NK-92 (cell line): ENCODE measurements around the gene TCEANC2.
"Not testable (repeated sequence)": the region's sequence is repeated elsewhere in the genome, so short reads cannot be mapped to it uniquely, and the experiment has no call there.

Experiments used
- DNase-seq: peaks from one replicate; lab custom pipeline; 2025; ENCODE audit not compliant: unreplicated experiment; lab: John Stamatoyannopoulos, UW

The TCEANC2 gene

DNA sequence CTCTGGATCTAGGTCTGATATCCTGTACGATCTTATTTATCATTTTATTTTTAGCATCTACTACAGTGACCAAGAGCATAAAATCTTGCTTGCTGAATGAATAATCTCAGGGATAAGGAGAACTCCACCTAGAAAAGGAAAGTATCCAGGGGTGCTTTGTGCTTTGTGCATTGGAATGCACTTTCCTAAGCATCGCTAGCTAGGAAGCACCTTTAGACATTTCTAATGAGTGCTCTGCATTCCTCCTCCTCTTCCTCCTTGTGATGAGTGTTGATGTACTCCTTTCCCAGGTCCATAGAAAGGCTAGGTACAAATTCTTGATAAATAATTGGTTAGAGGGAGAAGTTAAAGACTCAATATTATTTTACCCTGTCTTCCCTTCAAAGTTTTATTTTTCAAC is 31.4 kb downstream of the TCEANC2 start:
- DNase-seq = no peak

DNA sequence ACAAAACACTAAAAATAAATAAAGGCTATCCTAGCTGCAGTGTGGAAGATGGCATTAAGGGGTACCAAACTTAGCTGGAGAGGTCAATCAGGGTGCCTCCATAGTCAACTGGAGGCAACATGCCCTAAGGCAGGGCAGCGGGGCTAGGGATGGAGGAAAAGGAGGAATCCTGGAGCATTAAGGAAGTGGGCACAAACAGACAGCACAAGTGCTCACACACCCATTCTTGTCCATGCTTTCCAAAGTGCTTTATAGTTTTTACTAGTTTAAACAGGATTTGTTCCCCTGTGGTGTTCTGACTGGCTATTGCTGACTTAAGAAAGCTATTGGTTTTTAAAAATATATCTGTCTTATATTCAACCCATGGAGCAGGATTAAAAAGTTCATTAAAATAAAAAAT is 33.3 kb downstream of the TCEANC2 start:
- no peak for DNase-seq

- no peak for DNase-seq
These were observed 35.0 kb downstream of the TCEANC2 start for GRCh38 chr1:54088385-54088784.

DNA sequence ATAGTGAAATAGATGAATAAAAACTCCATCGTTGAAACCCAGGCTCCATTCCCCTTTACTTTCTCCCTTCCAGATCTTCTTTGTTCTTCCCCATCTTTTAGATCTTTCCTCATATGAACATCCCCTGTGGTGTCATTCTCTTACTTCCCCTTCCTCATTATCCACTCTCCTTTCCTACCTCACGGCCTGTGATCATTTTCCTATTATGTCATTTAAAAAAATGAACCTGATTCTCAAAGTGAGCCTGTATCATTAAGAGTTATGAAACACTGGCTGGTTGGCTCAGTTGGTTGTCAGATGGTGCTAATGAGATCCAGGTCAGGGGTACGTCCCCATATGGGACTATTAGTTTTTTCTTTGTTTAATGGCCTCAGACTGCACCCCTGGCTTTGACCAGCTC is 38.3 kb downstream of the TCEANC2 start:
- no peak for DNase-seq

GRCh38 chr1:54094001-54094729 is 40.8 kb downstream of the TCEANC2 start:
- DNase-seq = no peak

GRCh38 chr1:54094730-54095105 is 41.3 kb downstream of the TCEANC2 start:
- not testable (repeated sequence) for DNase-seq

- no peak for DNase-seq
These were observed 42.3 kb downstream of the TCEANC2 start for GRCh38 chr1:54095546-54096226.

DNA sequence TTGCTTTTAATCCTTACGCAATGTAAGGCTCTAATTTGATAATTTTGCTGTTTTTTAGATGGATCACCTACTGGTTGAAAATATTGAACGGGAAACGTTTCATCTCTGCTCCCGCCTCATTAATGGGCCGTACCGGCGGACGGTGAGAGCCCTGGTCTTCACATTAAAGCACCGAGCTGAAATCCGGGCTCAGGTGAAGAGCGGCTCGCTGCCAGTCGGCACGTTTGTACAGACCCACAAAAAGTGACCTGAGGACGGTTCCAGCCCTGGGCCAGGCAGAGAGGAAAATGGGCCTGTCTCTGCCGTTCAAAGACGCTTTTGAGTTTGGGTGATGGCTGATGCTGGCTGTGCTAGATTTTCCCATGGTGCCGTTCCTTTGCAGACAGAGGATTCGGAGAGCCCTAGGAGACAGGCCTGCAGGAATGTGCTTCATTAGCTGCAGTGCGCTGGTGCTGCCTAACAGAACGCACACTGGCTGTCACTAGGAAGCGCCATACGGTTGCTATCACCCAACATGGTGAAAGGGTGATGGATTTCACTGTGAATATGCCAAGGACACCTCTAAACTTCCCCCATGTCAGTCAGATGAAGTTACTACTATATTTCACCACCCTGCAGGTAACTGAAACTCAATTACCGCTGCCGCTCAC is 42.9 kb downstream of the TCEANC2 start:
- no peak for DNase-seq

- DNase-seq = no peak
These were observed 43.5 kb downstream of the TCEANC2 start for GRCh38 chr1:54096877-54097240.

GRCh38 chr1:54099061-54099610 is 45.7 kb downstream of the TCEANC2 start:
- DNase-seq = no peak

DNA sequence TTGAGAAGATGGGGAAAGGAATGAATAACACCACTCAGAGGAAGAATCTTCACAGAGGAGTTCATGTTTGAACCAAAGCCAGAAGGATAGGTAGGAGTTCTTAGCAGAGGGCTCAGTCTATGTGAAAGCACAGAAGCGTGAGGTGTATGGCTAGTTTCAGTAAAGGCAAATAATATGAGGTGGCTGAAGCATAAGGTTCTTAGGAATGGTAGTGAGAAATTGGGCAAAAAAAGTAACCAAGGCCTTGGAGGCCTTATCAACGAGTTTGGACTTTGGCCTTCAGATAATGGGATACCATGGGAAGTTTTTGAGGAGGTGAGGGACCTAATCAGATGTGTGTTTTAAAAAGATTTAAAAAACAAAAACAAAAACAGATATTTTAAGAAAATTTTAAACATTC is 47.1 kb downstream of the TCEANC2 start:
- no peak for DNase-seq

GRCh38 chr1:54103414-54103813 is 50.0 kb downstream of the TCEANC2 start:
- no peak for DNase-seq

DNA sequence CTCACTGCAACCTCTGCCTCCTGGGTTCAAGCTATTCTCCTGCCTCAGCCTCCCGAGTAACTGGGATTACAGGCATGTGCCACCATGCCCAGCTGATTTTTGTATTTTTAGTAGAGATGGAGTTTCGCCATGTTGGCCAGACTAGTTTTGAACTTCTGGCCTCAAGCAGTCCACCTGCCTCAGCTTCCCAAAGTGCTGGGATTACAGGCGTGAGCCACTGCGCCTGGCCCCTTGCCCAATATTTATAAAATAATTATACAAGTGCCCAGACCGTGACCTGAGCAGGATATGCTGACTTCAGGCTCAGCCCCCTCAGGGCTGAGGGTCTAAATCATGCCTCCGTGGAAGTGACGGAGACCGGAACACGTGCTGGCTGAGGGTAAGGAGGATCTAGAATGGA is 51.2 kb downstream of the TCEANC2 start:
- DNase-seq = not testable (repeated sequence)

DNA sequence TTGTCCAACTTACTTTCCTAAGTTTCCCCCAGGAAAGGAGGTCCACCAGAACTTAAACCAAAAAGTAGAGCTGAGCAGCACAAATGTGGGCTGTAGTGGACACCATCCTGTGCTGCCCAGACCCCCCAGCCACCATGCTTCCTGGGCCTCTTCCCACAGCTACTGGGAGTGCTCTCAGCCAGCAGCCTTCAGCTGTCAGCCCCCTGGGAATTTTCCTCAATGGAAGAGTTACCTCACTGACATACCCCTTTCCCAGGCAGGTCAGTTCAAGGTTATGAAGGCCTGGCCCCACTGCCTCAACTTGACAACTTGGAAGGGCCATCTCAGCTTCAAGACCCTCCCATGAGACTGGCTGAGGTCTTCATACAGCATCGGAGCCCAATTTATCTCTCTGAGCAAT is 51.7 kb downstream of the TCEANC2 start:
- no peak for DNase-seq

- DNase-seq = no peak
These were observed 52.4 kb downstream of the TCEANC2 start for GRCh38 chr1:54105736-54106269.

DNA sequence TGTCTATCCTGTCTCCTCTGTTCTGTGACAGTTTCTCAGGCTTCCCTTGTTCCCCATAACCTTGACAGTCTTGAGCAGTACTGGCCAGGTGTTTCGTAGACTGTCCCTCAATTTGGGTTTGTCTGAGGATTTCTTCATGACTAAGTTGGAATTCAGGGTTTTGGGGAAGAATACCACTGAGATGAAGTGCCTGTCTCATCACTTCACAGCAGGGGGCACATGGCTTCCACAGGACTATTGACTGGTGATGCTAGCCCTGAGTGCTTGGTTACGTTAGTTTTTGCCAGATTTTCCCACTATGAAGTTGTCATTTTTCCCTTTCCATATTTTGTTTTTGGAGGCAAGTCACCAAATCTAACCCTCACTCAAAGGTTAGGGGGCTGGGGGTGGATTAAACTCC is 53.7 kb downstream of the TCEANC2 start:
- DNase-seq = no peak

GRCh38 chr1:54108156-54108555 is 54.7 kb downstream of the TCEANC2 start:
- no peak for DNase-seq

DNA sequence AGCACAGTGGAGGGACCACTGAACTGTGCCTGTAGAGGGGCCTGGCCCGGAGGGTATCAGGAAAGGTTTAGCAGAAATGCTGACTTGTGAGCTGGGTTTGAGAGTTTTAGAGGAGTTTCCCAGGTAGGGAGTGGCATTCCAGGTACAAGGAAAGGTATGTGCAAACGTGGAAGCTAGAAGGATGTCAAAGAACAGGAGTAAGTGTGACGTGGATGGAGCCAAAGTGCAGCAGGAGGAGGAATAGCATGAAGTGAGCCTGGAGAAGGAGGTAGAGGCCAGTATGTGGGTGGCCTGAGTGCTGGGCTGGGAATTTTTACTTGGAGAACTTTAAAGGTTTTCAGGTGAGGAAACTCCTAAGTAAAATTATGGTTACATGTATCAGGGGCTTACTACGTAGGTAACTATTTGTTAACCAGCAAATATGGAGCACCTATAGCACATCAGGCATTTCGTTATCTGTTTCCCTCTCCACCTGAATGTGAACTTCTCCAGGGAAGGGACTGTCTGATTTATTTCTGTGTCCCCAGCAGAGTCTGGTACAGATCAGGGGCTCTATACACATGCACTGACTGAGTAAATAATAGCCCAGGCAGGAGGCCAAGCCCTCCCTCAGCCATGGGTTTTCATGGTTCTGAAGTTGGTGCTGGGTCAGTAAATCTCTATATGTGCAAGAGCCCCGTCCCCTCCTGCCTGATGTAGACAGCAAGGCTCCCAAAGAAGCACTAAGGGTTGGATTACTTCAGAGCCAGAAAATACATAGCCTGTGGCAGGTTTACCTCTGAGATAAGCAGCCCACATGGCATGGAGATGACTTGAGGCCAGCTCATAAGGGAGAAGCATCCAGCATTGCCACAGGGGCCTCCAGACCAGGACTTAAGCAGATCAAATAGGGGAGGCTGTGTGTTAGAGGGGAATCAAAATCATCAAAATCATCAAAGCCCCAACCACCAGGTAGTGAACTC is 56.0 kb downstream of the TCEANC2 start:
- no peak for DNase-seq

DNA sequence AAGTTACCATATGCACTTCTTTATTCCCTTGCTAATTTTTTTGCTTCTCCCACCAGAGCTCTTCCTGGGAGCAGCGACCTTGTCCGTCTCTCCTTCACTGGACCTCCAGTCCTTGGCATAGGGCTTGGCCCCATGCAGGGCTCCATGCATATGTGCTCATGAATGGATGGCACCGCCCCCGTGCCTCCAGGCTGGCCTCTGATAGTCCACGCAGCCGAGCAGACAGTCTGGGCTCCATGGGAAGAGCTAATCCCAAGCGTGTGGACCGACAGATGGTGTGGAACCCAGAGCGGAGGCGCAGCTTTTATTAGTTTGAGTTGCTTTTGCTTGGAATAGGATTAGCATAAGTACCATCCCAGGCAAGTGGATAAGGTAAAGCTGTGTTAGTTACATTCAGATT is 57.6 kb downstream of the TCEANC2 start:
- DNase-seq = no peak

DNA sequence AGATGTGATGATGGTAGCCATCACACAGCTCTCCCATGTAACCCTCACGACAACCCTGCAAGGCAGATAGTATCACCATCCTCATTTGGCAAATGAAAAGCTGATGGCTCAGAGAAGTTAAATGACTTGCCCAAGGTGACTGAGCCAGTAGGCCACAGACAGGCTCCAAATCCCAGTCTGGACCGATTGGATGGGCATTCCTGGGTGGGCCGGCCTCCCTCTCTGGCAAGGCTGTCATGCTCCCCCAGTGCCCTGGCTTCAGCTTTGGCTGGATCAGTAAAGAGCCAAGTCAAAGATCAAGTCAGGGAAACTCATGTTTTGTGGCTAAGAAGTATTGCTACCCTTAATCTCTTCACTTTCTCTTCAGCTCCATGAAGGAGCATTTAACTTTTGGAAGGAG is 58.2 kb downstream of the TCEANC2 start:
- DNase-seq = no peak

DNA sequence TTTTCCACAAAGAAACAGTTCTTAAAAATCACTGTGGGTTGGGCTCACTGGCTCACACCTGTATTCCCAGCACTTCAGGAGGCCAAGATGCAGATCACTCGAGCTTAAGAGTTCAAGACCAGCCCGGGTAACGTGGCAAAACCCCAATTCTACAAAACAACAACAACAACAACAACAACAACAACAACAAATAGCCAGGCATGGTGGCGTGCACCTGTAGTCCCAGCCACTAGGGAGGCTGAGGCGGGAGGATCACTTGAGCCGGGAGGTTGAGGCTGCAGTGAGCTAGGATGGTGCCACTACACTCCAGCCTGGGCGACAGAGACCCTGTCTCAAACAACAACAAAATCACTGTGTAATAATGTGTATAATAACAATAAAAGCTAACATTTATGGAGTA is 58.6 kb downstream of the TCEANC2 start:
- no peak for DNase-seq
